HepG2 (cell line): ENCODE data around the gene TUBA4B. TPM values are rescaled to one million over a fixed set of nuclear protein-coding genes. Genes with fewer than 3 reads are reported as not detected.

Source experiments
- AGO2 ChIP-seq: fragments of 200-400 bp; formaldehyde crosslinking; optimal IDR thresholded peaks from 2 replicates; pipeline ENCODE3; 2017; ENCODE audit warnings: mild to moderate bottlenecking, low read depth, low read length, moderate library complexity
- CBX1 ChIP-seq: IDR thresholded peaks from one replicate; pipeline ENCODE4 v1.6.1; 2016; ENCODE audit warnings: antibody characterized with exemption, low read depth
- DBP ChIP-seq: sonication (generic); formaldehyde crosslinking; IDR thresholded peaks from 2 replicates; pipeline ENCODE4 v1.4.0; 2020; ENCODE audit warnings: missing genetic modification reagents; ENCODE audit errors: not compliant biosample characterization
- HNF1A ChIP-seq, 2 experiments: sonication (generic) in 1 of 2; formaldehyde crosslinking in 1 of 2; IDR thresholded peaks; 2 replicates each; pipeline versions ENCODE4 v1.4.0 to v1.6.1; 2016 to 2020; ENCODE audit warnings: borderline replicate concordance in 1 of 2, low read depth in 1 of 2, mild to moderate bottlenecking in 1 of 2, missing genetic modification reagents in 1 of 2
- IRF2 ChIP-seq: IDR thresholded peaks from 2 replicates; pipeline ENCODE4 v1.6.1; 2018; ENCODE audit warnings: missing genetic modification reagents, missing compliant biosample characterization
- SKI ChIP-seq: fragments of 450-650 bp; IDR thresholded peaks from one replicate; pipeline ENCODE4 v1.6.1; 2018; ENCODE audit warnings: mild to moderate bottlenecking; ENCODE audit not compliant: partially characterized antibody
- TSC22D2 ChIP-seq: sonication (generic); formaldehyde crosslinking; IDR thresholded peaks from 2 replicates; pipeline ENCODE4 v1.5.1; 2020; ENCODE audit warnings: missing genetic modification reagents, mild to moderate bottlenecking, borderline replicate concordance
- ZNF142 ChIP-seq: sonication (generic); formaldehyde crosslinking; IDR thresholded peaks from 2 replicates; pipeline ENCODE4 v1.4.0; 2020; ENCODE audit warnings: missing genetic modification reagents
- ZNF687 ChIP-seq: sonication (generic); formaldehyde crosslinking; IDR thresholded peaks from 2 replicates; pipeline ENCODE4 v1.5.1; 2020; ENCODE audit warnings: mild to moderate bottlenecking, missing genetic modification reagents, moderate library complexity
- ZSCAN12 ChIP-seq: sonication (generic); formaldehyde crosslinking; IDR thresholded peaks from 2 replicates; pipeline ENCODE4 v1.9.0; 2021; ENCODE audit warnings: mild to moderate bottlenecking, missing genetic modification reagents
- polyA plus RNA-seq, 8 experiments: library from polyadenylated mRNA; depleted of rRNA in 3 of 8; stranded (reverse) in 7 of 8; unstranded in 1 of 8; fragments of >200 nt; fragmentation: Illumina TruSeq in 4 of 8; extraction: Trizol in 4 of 8; gene quantifications; 2 replicates each; pipeline versions ENCODE4 v1.2.1 to v1.2.3, GENCODE V29; 2011 to 2016; ENCODE audit warnings: low read depth in 4 of 8, missing spikeins in 1 of 8, mixed read lengths in 1 of 8; ENCODE audit not compliant: insufficient read depth in 1 of 8
- total RNA-seq, 5 experiments: library from RNA; depleted of rRNA; stranded (reverse); fragments of >200 nt; fragmentation: Illumina TruSeq; extraction: Trizol; gene quantifications; 2 replicates each; pipeline ENCODE4 v1.2.3, GENCODE V29; 2016; ENCODE audit warnings: low read depth in 1 of 5

TUBA4B gene
- total and polyA plus RNA-seq, 2 of the 13 experiments (the other 11 are each of a cell fraction or from before 2014, with no cell fraction given) = 0.18 to 0.22 TPM

- TF ChIP-seq ZNF142 (no peak), DBP (CRISPR knock-in tag) (no peak), SKI (no peak), AGO2 (peak; percentile 12), ZSCAN12 (CRISPR knock-in tag) (0 out of 2 replicates have a peak, but pooled peaks have one; percentile 55), ZNF687 (CRISPR knock-in tag) (peak; percentile 77), IRF2 (peak; percentile 34; the same call in 1 of the 2 replicates), TSC22D2 (CRISPR knock-in tag) (0 out of 2 replicates have a peak, but pooled peaks have one; percentile 19), HNF1A (IDR thresholded peaks at IDR 0.05; ENCODE audit: low read depth) (no peak; the same call in 1 of the 2 replicates), HNF1A (CRISPR knock-in tag; IDR thresholded peaks at IDR 0.05; ENCODE audit: borderline replicate concordance) (peak; percentile 15; the same call in 1 of the 2 replicates), CBX1 (no peak)
Measured at GRCh38 chr2:219253753-219254589, 928 bp downstream of the TUBA4B start, which contains the start of gene TUBA4A (continued).
